ENCODE results near the gene TOMT. TPM values are rescaled to one million over a fixed set of nuclear protein-coding genes. Genes with fewer than 3 reads are reported as not detected.

The TOMT gene, protein sequence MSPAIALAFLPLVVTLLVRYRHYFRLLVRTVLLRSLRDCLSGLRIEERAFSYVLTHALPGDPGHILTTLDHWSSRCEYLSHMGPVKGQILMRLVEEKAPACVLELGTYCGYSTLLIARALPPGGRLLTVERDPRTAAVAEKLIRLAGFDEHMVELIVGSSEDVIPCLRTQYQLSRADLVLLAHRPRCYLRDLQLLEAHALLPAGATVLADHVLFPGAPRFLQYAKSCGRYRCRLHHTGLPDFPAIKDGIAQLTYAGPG
- not detected for polyA plus RNA-seq (ENCODE audit: insufficient read length in 10 of 10)
- long read RNA-seq, donor 1, result 0 reads
- long read RNA-seq, donor 2, result 0 reads
- long read RNA-seq, donor 3, result 0 reads
- long read RNA-seq, donor 4, result 0 reads
- long read RNA-seq, donor 5, result 0 reads
- long read RNA-seq, donor 6, result 0 reads
- long read RNA-seq, donor 7, result 0 reads
- long read RNA-seq, donor 8, result 0 reads
- long read RNA-seq, donor 9, result 0 reads

DNA sequence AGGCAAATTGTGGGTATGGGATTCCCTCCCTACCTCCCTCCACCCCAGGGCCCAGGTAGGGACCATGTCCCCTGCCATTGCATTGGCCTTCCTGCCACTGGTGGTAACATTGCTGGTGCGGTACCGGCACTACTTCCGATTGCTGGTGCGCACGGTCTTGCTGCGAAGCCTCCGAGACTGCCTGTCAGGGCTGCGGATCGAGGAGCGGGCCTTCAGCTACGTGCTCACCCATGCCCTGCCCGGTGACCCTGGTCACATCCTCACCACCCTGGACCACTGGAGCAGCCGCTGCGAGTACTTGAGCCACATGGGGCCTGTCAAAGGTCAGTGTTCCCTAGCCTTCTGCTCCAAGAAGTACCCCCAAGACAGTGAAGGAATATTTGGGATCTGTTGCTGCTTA is at the start of gene TOMT:
TOMT (plus strand) TSS at position 37 of the 400 bp plus-strand sequence; CDS start at position 65, 28 bp downstream.
- no peak for DNase-seq

GRCh38 chr11:72058416-72059034 is 47.2 kb upstream of the TOMT start:
- DNase-seq, result peak in 1 of 3 donors; percentile 31

DNA sequence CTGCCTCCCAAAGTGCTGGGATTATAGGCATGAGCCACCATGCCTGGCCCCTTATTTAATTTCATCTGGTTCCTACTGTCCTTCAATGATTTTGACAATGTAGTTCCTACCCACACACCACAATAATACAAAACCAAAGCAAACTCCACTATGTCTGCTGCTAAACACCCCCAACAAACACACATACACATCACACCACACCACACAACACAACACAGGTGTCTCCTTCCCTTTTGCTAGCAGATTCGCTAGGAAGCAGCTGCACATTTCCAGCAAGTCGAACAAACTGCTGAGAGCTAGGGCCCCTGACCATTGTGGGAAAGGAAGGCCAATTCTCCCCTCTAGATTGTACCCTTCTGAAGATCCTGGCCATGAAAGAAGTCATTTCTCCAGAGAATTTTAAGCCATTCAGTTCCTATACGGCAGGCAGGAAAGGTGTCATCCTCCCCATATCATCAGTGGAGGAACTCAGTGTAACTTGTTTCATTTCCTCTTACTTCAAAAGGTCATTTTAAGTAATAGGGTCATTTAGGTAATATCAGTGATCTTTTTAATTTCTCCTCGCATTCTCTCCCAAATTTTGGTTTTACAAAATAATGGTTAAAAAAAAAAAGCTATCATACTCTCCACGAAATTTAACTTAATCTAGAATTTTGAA is 43.9 kb upstream of the TOMT start:
- DNase-seq, result no peak

- DNase-seq, result no peak
Measured at GRCh38 chr11:72066855-72067254, 38.9 kb upstream of the TOMT start.

DNA sequence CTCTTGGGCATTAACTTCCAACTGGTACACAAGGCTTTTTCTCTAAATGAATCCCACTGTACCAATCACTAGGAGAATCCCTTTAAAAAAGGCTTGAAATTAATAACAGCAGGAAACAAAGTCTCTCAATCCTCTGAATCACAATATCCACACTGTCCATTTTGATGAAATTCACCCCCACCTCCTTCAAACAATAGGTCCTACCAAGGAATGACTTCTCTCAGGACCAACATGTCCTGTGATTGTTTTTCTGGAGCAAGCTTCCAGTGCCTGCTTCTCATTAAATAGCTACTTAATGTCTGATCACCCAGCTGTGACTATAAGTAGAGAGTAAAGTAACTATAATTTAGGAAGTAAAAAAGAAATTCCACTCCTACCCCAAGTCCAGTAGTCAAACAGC is 38.5 kb upstream of the TOMT start:
- DNase-seq, result no peak

- DNase-seq, result no peak
Measured at GRCh38 chr11:72067676-72068075, 38.0 kb upstream of the TOMT start.

DNA sequence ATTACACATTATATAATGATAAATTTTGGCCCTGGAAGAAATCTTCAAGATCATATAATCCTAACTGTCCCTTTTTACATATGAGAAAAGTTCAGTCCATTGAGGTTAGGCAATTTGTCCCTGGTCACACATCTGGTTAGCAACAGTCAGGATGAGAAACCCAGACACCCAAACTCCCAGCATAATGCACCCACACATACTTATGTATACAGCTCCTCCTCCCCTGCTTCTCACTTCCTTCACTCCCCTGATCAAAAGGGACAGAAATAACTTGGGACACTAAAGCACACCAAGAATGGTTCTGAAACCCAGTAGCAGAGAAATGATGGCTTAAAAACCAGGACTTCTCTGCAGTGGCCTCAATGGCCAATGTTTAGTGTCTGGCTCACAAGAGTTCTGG is 36.5 kb upstream of the TOMT start:
- peak in 1 of 3 donors; percentile 11 for DNase-seq

DNA sequence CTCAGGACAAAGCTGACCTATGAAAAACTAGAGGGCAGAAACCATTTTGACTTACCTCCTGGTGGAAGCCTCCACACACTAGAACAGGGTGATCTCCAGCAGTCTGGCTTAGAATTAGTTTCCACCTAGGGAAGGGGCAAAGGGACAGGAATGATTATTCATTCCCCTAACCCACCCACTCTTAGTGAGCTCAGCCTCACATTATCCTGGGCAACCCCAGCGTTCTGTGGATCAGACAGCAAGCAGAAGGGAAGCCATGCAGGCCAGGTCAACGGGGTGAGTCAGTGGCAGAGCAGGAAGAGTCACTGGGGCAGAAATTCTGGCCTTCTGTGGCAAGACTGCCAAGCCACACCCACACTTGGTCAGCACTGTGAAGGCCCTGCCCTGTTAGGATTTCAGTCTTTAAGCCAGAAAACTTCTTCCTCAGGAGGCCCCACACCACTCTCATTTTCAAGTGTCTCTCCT is 35.9 kb upstream of the TOMT start:
- DNase-seq, result peak in 2 of 3 donors; percentile 34 to 66

DNA sequence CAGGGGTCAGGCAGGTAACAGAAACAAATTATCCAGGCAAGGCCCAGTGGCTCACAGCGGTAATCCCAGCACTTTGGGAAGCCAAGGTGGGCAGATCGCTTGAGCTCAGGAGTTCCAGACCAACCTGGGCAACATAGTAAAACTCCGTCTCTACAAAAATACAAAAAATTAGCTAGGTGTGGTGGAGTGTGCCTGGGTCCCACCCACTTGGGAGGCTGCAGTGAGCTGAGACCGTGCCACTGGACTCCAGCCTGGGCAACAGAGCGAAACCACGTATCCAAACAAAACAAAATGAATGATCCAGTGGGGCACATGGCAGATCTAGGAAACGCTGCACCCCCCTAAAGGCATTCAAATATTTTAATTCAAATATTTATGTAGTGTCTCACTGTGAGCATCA is 35.2 kb upstream of the TOMT start:
- DNase-seq, result no peak

DNA sequence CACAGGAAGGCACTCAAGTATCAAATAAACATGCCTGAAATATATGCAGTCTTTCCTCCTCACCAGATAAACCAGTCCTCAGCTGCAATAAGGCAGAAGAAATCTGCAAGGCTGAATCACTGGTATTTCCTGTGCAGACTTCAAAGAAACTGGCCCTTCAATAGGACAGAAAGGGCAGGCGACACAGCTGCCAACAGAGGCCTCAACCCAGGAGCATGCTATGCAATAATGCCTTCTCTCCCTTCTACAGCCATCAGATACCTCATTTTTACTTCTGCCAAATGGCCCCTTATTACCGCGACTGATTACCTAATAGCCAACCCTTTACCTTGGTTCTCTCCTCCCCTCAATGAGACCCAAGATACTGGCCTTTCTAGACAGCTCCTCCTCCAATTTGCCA is 33.4 kb upstream of the TOMT start:
- peak in 1 of 3 donors; percentile 49 for DNase-seq

DNA sequence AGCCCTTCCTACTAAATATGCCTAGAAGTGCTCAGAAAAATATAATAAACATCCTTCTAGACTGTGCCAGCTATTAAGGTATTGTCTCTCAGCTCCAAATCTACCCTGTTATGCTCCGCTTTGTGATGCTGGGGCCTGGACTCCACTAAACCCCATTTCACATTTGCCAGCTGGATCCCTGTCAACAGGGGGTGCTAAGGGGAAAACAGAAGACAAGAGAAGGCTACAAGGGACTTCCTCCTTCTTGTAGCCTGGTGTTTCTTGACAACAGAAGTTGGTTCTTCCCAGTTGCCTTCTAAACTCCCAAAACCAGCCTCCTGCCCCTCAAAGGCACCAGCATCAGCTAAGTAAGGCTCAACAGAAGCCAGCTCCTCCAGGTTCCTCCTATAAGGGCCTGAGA is 30.6 kb upstream of the TOMT start:
- DNase-seq, result no peak

- no peak for DNase-seq
Measured at GRCh38 chr11:72075756-72076155, 30.0 kb upstream of the TOMT start.

DNA sequence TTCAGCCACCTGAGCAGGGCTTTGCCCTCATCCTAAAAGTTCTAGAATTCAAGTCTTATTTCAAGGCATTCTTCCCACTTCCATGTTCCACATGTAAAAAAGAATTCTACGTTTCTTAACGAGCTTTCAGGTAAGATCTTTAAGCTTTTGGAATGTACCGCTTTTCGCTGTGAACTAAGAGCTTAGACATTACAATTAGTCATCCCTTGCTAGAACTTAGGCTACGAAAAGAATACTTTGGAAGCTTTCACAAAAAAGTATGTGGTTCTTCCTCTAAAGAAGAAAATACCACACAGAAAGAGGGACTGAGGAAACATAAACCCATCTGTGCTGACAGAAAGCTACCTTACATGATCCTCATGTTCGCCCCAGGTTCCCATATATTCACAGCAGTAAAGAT is 27.2 kb upstream of the TOMT start:
- no peak for DNase-seq

DNA sequence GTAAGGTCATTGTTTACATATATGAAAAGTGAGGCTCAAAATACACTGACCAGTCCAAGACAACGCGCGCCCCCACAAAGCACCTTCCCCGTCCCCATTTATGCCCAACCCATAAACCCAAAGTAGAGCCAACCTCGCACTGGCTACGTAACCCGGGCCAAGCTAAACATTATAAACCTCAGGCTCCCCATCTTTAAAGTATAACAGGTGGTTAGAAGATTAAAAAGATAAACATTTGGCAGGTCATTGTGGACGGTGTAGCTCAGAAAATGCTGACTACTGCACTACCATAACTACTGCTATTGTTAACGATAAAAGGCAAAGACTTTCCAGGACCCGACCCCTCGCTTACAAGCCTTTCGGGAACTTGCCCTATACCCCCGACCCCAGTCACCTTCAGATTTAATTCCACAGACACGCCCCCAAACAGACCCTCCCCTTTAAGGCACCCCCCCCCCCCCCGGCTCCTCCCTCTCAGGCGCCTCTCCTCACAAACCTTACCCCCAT is 25.9 kb upstream of the TOMT start:
- no peak for DNase-seq

- peak; percentile 100 for DNase-seq
Measured at GRCh38 chr11:72080326-72081183, 25.2 kb upstream of the TOMT start, which contains the start of the genes LRRC51 and NUMA1. LRRC51 (plus strand) TSS chr11:72080850; CDS start chr11:72089084, 8,234 bp downstream. NUMA1 (minus strand) TSS chr11:72080542; CDS start chr11:72035943, 44,599 bp downstream.

GRCh38 chr11:72081184-72081644 is 24.5 kb upstream of the TOMT start:
- DNase-seq, result no peak

DNA sequence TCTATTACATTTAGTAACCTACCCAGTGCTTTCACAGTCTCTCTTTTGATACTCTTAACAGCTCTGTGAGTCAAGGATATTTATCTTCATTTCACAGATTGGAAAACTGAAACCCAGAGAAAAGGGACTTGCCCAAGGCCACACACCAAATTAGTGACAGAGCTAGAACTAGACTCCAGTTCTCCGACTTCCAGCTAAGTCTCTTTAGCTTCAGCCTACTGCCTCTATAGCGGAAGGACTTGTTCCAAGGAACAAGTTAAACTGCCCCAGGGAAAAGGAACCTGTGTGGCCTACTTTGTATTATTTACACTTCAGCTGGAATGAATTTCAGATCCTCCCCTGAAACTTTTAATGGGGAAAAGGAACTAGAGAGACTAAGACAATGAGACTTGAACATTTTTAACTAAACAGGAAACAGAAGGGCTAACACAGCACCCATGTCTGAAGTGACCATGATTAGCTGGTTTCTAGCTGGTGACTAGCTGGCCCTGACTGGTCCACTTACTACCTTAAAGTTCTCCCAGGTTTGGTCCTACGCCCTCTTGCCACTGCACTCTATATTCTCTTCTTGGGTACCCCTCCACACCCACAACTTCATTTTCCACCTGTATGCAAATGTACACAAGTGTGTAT is 23.8 kb upstream of the TOMT start:
- no peak for DNase-seq

DNA sequence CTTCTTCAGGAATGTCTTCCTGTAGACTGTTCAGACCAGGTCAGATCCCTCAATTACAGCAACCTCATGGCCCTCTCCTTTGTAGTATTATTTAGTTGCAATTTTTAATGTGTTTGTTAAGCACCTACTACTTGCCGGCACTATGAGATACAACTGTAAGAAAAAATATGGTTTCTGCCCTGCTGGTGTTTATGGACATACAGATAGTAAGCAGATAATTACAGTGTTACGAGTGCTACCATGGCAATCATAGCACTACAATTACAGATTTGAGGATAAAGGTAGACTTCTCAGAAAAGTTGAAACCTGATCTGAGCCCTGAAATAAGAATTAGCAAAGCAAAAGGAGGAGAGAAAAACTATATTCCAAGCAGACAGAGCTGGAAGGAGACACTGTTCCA is 22.3 kb upstream of the TOMT start:
- no peak for DNase-seq

GRCh38 chr11:72084076-72084475 is 21.6 kb upstream of the TOMT start:
- no peak for DNase-seq

DNA sequence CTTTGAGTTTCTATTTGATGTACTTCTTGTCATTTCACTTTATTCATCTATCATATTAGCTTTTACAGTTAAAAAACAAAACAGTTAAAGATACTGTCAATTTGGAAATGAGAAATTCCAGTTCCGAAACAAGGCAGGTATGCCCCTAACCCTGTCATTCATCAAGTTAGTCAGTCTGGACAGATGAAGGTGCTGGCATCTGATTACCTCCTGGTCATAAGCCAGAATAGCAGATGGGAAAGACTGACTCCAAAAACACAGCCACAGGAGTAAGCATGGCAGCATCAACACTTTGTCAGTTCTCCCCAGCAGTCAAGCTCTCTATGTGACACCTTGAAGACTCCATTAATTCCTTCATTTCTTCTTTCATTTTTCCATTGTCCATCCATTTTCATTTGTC is 20.8 kb upstream of the TOMT start:
- DNase-seq, result no peak
